Activated CD8-positive, alpha-beta memory T cell treated with anti-CD3 and anti-CD28 coated beads for 36 hours (primary cell): ENCODE data around the gene ZNF146. TPM values are rescaled to one million over a fixed set of nuclear protein-coding genes. Genes with fewer than 3 reads are reported as not detected.
"Not testable (repeated sequence)": the region's sequence is repeated elsewhere in the genome, so short reads cannot be mapped to it uniquely, and the experiment has no call there.

ENCODE experiments used
- CTCF ChIA-PET: fragments of 350-600 bp; sonication (Branson Sonifier 250); formaldehyde crosslinking; loops from one replicate; lab custom pipeline; 2021; ENCODE audit warnings: antibody characterized with exemption; lab: Charles Lee
- POLR2A ChIA-PET: fragments of 350-600 bp; sonication (Branson Sonifier 250); formaldehyde crosslinking; loops from one replicate; lab custom pipeline; 2021; ENCODE audit warnings: antibody characterized with exemption; lab: Charles Lee
- total RNA-seq, 2 experiments: library from RNA; stranded (reverse); gene quantifications; one replicate each; pipeline ENCODE4 v1.2.3, GENCODE V29; 2021

Gene ZNF146
- total RNA-seq, 2 experiments from 2014 or later = 117 to 122 TPM

DNA sequence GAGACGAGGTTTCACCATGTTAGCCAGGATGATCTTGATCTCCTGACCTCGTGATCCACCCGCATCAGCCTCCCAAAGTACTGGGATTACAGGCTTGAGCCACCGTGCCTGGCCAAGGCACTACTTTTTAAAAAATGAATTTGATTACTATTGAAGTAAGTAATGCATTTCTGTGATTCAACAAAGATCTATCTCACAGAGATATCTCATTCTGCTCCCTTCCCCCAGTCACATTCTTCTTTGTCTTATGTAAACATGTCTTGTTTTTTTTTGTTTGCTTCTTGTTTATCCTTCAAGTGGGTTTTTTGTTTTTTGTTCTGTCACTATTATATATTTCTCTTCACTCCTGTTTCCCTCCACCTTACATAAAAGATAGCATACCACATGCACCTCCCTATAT is 6.6 kb downstream of the ZNF146 start:
- CTCF ChIA-PET = no interaction called here
- POLR2A ChIA-PET = no interaction called here

DNA sequence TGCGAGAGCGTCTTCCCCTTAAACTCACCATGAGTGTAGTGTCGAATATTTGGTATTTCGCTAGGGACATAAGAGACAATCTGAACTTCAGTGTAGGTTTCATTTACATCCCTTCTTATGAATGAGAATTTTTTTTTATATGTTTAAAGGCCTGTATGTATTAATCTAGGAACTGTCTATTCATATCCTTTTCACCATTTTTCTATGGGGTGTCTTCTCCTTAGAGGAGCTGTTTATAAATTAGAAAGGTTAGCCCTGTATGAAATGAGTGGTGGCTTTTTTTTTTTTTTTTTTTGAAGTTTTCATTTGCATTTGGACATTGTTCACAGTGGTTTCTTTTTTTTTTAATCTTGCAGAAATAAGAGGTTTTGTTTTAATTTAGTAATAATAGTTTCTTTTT is 7.6 kb downstream of the ZNF146 start:
- ChIA-PET POLR2A (no interaction called here), CTCF (interaction anchor here (0.6 to 0.9 kb wide), 2 partner anchors 20 to 69 kb away, joined by 3 to 5 read pairs; no protein-coding TSS in a partner anchor)

DNA sequence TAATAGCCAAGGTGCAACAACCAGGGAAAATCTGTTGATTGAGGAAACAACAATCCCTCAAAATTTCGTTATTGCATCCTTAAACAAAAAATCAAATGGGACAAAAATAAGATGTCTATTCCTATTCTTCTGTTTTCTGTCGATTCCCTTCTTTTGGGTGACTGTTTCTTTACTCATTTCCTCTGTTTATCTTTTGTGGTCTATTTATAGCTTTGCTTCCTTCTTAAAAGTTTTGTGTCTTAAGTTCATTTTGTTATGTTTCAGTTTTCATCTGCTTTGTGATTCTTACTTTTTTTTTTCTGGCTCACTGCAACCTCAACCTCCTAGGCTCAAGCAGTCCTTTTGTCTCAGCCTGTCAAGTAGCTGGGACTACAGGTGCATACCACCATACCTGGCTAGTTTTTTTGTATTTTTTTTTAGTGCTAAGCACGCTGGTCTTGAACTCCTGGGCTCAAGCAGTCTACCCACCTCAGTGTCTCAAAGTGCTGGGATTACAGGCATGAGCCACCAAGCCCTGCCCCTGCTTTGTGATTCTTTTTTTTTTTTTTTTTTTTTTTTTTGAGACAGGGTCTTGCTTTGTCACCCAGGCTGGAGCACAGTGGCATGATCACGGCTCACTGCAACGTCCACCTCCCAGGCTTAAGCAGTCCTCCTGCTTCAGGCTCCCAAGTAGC is 10.4 kb downstream of the ZNF146 start:
- CTCF ChIA-PET = no interaction called here
- POLR2A ChIA-PET = no interaction called here

DNA sequence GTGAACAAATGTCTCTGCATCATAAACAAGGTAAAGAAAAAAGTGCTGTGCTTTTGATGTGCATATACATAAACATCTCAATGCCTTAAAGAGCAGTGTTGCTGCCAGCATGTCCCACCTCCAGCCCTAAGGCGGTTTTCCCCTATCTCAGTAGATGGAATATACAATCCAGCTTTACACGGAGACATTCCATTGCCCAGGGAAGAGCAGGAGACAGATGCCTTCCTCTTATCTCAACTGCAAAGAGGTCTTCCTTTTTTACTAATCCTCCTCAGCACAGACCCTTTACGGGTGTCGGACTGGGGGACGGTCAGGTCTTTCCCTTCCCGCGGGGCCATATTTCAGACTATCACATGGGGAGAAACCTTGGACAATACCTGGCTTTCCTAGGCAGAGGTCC is 18.7 kb downstream of the ZNF146 start:
- POLR2A ChIA-PET = not testable (repeated sequence)
- CTCF ChIA-PET = interaction anchor here (0.6 kb wide), 1 partner anchor 11 kb away, joined by 3 read pairs; no protein-coding TSS in a partner anchor

DNA sequence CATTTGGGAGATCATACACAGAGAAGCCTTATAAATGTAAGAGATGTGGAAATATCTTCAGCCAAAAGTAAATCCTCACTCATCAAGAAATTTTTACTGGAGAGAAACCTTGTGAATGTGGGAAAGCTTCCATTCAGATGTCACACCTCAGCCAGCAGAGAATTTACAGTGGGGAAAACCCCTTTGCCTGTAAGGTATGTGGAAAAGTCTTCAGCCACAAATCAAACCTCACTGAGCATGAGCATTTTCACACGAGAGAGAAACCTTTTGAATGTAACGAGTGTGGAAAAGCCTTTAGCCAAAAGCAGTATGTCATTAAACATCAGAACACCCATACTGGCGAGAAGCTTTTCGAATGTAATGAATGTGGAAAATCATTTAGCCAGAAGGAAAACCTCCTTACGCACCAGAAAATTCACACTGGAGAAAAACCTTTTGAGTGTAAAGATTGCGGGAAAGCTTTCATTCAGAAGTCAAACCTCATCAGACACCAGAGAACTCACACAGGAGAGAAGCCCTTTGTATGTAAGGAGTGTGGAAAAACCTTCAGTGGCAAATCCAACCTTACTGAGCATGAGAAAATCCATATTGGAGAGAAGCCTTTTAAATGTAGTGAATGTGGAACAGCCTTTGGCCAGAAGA is 21.5 kb downstream of the ZNF146 start:
- ChIA-PET POLR2A (interaction anchor here (0.6 kb wide), 1 partner anchor 9 kb away, joined by 3 read pairs; no protein-coding TSS in a partner anchor), CTCF (no interaction called here)

DNA sequence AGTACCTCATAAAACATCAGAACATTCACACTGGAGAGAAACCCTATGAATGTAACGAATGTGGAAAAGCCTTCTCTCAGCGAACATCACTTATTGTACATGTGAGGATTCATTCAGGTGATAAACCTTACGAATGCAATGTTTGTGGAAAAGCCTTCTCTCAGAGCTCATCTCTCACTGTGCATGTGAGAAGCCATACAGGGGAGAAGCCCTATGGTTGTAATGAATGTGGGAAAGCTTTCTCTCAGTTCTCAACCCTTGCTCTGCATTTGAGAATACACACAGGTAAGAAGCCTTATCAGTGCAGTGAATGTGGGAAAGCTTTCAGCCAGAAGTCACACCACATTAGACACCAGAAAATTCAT is 22.0 kb downstream of the ZNF146 start:
- ChIA-PET CTCF (no interaction called here), POLR2A (no interaction called here)

DNA sequence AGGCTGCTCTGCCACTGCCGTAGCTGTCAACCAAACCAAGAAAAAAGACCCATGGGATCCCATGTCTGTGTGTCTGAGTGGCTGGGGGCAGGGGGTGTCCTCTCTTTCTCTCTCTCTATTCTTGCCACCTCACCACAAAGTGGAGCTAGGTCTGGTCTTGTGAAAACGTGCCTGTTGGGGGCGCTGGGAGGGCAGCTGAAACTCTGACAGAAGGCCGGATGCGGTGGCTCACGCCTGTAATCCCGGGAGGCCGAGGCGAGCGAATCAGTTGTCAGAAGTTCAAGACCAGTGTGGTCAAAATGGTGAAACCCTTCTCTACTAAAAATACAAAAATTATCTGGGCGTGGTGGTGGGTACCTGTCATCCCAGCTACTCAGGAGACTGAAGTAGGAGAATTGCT is 29.2 kb downstream of the ZNF146 start:
- ChIA-PET CTCF (interaction anchor here (0.7 kb wide), 1 partner anchor 11 kb away, joined by 3 read pairs; no protein-coding TSS in a partner anchor), POLR2A (no interaction called here)

DNA sequence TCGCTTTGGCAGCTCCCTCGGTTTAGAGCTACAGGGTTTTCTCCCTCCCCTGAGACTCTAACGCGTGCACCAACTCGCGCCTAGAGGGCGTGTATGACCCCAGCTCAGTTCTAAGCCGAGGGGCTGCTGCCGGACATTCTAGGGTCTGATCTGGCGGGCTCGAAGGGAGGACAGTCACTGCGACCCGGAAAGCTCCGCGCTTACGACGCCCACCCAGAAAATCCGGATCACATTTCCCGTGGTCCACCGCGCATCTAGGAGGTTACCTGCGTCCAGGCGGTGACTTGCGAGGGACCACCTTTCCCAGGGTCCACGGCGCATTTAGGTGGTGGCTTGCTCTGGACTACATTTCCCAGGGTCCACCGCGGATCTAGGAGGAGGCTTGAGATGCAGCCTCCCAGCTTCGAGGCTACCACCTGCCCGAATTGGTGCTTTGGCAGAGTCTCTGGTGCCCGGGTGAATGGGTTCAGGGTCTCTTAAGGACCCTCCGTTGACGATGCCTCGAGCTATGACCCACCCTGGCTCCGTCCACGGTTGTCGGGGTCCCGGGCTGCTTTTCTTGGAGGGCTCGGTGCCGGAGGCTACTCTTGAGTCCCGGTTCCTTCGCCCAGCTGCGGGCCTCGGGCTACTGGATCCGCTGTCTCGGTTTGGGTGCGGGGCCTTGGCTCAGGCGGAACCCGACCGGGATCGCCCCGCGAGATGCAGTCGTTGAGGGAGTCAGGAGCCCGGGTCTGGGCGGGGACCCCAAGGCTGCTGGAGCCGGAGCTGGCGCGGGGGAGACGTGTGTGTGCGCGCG is 30.5 kb downstream of the ZNF146 start:
- CTCF ChIA-PET = no interaction called here
- POLR2A ChIA-PET = interaction anchor here (0.6 kb wide), 1 partner anchor 9 kb away, joined by 3 read pairs; no protein-coding TSS in a partner anchor

DNA sequence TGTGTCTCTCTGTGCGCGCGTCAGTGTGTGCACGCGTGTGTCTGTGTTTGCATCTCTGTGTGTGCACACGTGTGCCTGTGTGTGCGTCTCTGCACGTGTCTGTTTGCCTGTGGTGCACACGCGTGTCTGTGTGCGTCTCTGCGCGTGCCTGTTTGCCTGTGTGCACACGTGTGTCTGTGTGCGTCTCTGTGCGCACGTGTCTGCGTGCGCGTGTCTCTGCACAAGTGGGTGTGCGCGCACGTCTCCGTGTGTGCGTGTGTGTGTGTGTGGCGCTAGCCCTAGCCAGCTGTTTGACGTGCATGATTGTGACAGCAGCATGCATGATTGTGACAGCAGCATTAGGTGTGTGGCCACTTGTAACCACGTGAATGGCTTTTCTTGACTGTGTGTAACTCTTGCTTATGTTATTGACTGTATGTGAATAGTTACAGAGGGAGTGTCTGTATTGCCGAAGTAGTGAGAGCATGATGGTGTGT is 31.1 kb downstream of the ZNF146 start:
- ChIA-PET POLR2A (no interaction called here), CTCF (no interaction called here)

DNA sequence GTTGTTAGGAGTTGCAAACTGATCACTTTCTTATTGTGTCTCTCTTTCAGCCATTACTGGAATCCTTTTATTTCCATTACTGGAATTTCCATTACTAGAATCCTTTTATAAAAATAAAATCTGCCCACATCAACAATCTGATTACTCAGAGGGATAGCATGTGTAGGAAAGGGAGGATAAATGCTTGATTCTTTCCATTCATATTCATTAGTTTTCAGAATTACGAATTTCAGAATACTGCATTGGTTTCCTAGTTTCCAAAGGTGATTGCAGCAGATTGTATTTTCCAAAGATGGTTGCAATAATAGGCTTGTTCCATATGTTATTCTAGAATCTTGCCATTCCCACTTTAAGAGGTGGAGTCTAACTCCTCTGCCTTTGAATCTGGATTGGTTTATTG is 37.1 kb downstream of the ZNF146 start:
- ChIA-PET CTCF (no interaction called here), POLR2A (no interaction called here)

DNA sequence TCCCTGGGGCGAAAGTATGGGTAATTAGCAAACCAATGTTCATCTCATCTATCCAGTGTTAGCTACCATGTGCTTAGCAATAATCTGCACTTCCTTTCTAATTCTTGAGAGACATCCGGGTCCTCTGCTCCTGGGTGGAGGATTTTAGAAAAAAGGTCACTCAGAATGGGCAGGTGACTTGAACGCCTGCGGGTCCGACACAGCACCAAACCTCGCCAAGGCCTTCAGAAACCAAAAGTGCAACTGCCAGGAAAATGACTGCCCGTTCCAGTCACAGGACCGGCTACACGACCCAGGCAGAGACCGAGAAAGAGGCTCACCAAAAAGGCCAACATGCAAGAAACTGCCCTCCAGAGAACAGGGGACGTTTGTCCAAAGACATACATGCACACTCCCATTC is 39.9 kb downstream of the ZNF146 start:
- CTCF ChIA-PET = no interaction called here
- POLR2A ChIA-PET = no interaction called here

DNA sequence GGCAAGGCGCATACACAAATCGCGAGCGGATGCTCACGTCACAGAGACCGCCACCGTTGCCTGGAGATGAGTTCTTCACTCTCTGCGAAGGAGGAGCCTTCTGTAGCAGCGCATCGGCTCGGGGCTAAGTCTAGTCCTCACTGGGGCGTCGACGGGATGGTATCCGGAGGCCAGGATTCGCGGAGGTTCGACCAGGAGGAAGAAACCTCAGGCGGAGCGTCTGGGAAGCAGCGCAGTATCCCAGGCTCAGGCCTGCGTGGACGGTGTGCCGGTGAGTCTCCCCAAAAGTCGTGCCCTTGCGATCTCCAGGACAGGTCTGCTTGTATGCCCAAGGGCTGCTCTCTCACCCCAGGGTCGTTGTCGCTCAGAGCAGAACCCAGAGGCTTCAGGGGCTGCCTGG is 40.4 kb downstream of the ZNF146 start:
- ChIA-PET CTCF (no interaction called here), POLR2A (no interaction called here)

DNA sequence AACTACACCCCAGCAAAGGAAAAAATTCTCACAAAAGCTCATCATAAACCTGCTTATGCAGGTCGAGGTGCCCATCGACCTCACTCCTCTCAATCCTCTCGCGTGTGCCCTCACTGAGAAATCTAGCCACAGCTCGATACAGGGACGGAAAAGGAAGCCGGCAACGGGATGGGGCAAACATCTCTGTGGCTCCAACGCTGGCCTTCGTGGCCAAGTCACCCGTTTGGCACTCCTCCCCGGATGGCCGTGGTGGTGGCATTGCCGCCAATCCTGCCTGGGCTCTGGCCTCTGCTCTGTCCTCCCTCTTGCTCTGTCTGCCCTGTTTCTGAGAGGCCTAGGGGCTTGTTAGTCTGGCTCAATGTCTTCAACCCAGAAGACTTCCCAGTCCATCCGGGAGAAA is 41.2 kb downstream of the ZNF146 start:
- ChIA-PET CTCF (no interaction called here), POLR2A (no interaction called here)

DNA sequence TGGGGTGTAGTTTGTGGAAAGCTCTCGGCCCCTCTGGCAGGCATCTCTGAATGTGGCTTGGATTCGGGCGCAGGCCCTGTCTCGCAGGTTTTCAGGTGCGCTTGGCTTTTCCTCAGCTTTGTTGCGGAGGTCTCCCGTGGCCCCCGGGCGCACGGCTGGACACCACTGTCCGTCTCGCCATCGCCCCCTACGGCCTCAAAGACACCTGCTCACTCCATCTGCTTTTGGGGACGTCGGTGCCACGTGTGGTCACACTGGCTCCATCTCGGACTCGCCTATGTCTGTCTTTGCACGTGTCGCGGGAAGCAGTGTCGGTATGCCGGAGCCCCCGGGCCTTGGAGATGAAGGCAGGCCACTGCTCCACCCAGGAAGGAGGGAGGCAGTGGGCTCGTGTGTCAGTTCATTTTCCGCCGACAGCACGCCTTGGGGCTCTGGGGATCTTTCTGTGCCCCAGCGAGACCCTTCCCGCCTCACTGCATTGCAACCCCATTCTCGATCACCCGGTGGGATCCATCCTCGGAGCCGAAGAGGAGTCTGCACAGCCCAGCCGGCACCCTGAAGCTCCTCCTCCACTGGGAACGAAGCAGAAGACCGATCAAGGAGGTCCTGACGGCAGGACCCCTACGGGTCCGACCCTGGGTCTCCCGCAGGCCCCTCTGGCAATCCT is 42.1 kb downstream of the ZNF146 start:
- POLR2A ChIA-PET = no interaction called here
- CTCF ChIA-PET = no interaction called here

DNA sequence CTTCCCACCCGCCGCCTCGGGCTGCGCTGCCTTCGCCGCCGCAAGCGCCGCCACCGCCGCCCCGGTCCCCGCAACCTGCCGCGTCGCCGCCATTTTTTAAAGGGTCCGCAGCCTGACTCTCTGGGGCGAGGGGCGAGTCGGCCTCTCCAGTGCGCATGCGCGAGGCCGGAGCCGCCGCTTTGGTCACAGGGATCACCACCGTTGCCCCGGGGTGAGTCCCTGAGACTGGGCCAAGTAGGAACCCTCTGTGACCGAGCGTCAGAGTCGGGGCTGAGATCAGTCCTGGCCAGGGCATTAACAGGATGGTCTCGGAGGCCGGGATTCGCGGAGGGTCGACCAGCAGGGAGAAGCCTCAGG is 42.6 kb downstream of the ZNF146 start:
- CTCF ChIA-PET = no interaction called here
- POLR2A ChIA-PET = no interaction called here

DNA sequence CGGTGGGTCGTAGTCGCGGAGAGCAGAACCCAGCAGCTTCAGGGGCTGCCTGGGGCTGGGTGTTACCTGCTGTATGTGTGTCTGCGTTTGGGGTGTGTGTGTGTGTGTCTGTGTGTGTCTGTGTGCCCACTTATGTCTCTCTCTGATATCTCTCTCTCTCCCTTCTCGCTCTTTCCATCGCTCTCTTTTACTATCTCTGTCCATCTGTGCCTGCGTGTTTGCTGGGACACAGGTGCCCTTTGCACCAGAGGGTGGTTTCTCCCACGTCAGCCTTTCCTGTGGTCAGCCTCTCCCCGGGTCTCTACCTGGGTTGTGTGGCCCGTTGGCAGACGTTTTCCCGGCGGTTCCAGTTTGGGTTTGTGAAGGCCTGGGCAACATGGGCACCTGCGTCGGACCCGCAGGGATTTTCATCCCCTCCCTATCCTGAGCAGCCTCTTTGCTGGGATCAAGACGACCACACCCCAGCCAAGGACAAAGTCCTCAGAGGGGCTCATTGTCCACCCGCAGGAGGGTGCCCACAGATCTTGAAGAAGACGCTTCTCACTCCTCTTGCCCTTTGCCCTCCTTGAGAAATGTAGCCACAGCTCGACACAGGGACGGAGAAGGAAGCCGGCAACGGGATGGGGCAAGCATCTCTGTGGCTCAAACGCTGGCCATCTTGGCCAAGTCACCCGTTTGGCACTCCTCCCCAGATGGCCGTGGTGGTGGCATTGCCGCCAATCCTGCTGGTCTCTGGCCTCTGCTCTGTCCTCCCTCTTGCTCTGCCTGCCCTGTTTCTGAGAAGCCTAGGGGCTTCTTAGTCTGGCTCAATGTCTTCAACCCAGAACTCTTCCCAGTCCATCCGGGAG is 43.3 kb downstream of the ZNF146 start:
- ChIA-PET POLR2A (no interaction called here), CTCF (no interaction called here)

DNA sequence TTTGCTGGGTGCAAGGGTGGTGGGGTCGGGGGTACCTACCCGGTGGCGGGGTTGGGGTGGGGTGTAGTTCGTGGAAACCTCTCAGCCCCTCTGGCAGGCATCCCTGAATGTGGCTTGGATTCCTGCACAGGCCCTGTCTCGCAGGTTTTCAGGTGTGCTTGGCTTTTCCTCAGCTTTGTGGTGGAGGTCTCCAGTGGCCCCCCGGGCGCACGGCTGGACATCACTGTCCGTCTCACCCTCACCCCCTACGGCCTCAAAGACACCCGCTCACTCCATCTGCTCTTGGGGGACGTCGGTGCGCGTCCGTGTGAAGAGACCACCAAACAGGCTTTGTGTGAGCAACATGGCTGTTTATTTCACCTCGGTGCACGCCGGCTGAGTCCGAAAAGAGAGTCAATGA is 44.3 kb downstream of the ZNF146 start:
- CTCF ChIA-PET = no interaction called here
- POLR2A ChIA-PET = no interaction called here

DNA sequence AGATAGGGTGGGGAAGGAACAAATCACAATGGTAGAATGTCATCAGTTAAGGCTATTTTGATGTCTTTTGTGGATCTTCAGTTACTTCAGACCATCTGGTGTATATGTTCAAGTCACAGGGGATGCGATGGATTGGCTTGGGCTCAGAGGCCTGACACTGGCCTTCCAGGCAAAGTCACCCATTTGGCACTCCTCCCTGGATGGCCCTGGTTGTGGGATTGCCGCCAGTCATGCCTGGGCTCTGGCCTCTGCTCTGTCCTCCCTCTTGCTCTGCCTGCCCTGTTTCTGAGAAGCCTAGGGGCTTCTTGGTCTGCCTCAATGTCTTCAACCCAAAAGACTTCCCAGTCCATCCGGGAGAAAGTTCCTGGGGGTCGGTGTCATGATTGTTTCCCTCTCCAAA is 50.2 kb downstream of the ZNF146 start:
- ChIA-PET CTCF (no interaction called here), POLR2A (no interaction called here)

DNA sequence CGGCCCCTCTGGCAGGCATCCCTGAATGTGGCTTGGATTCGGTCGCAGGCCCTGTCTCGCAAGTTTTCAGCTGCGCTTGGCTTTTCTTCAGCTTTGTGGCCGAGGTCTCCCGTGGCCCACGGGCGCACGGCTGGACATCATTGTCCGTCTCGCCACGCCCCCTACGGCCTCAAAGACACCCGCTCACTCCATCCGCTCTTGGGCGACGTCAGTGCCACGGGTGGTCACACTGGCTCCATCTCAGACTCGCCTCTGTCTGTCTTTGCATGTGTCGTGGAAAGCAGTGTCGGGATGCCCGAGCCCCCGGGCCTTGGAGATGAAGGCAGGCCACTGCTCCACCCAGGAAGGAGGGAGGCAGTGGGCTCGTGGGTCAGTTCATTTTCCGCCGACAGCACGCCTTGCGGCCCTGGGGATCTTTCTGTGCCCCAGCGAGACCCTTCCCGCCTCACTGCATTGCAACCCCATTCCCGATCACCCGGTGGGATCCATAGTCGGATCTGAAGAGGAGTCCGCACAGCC is 51.0 kb downstream of the ZNF146 start:
- POLR2A ChIA-PET = no interaction called here

More for the DNA sequence above, 51.0 kb downstream of the ZNF146 start:
- CTCF ChIA-PET = no interaction called here
